A673 (cell line): ENCODE results near the gene TRRAP. TPM values are rescaled to one million over a fixed set of nuclear protein-coding genes. Genes with fewer than 3 reads are reported as not detected.

Experiments
- BruUV-seq: library from RNA; stranded (reverse); fragments of 400-500 nt; replicated peaks from 2 replicates; lab custom pipeline; 2021; lab: Mats Ljungman, UMichigan
- CTCF ChIA-PET: fragments of 300-600 bp; sonication (Branson Sonifier 250); formaldehyde crosslinking; loops from one replicate; lab custom pipeline; 2022; ENCODE audit warnings: antibody characterized with exemption; lab: Charles Lee
- POLR2A ChIA-PET: fragments of 300-600 bp; sonication (Branson Sonifier 250); formaldehyde crosslinking; loops from one replicate; lab custom pipeline; 2022; ENCODE audit warnings: antibody characterized with exemption; ENCODE audit not compliant: low non-redundant PET; lab: Charles Lee
- DNase-seq: peaks from one replicate; pipeline ENCODE4 v3.0.0-alpha.2; 2015; ENCODE audit warnings: low spot score
- H3K27ac ChIP-seq: fragments of 200-600 bp; sonication (generic); 2 replicates; pipeline ENCODE4 v1.5.1; 2016; ENCODE audit warnings: mixed run types, low read depth, mild to moderate bottlenecking, mixed read lengths, antibody characterized with exemption, low read length; ENCODE audit not compliant: poor library complexity, severe bottlenecking
- H3K27me3 ChIP-seq: fragments of 200-600 bp; sonication (generic); replicated peaks from 2 replicates; pipeline ENCODE4 v1.6.1; 2017; ENCODE audit warnings: mixed run types, low read depth, mild to moderate bottlenecking, mixed read lengths, antibody characterized with exemption, low read length; ENCODE audit not compliant: insufficient read depth, poor library complexity
- H3K36me3 ChIP-seq: fragments of 200-600 bp; sonication (generic); 2 replicates; pipeline ENCODE4 v1.6.1; 2016; ENCODE audit warnings: mixed run types, mild to moderate bottlenecking, mixed read lengths, antibody characterized with exemption, low read length; ENCODE audit not compliant: insufficient read depth, poor library complexity, severe bottlenecking
- H3K4me1 ChIP-seq: fragments of 200-600 bp; sonication (generic); 2 replicates; pipeline ENCODE4 v1.6.1; 2017; ENCODE audit warnings: mixed run types, mild to moderate bottlenecking, mixed read lengths, antibody characterized with exemption, low read length; ENCODE audit not compliant: insufficient read depth, poor library complexity, severe bottlenecking
- H3K4me3 ChIP-seq: fragments of 200-600 bp; sonication (generic); 2 replicates; pipeline ENCODE4 v1.5.1; 2016; ENCODE audit warnings: low read depth, mixed run types, mild to moderate bottlenecking, mixed read lengths, low read length; ENCODE audit not compliant: poor library complexity, severe bottlenecking
- H3K9me3 ChIP-seq: fragments of 200-600 bp; sonication (generic); 2 replicates; pipeline ENCODE4 v1.6.1; 2016; ENCODE audit warnings: mixed run types, low read depth, mild to moderate bottlenecking, mixed read lengths, antibody characterized with exemption, low read length; ENCODE audit not compliant: poor library complexity, severe bottlenecking
- EZH2 ChIP-seq: fragments of 200-600 bp; sonication (generic); IDR thresholded peaks from 2 replicates; pipeline ENCODE4 v1.6.1; 2017; ENCODE audit warnings: borderline replicate concordance, low read depth, mild to moderate bottlenecking, mixed read lengths, antibody characterized with exemption, low read length; ENCODE audit not compliant: poor library complexity, severe bottlenecking
- intact Hi-C: fragments of 100-400 bp; cut with micrococcal nuclease; formaldehyde crosslinking; loops from one replicate; pipeline ENCODE4 v1.10.0; 2022; ENCODE audit not compliant: unreplicated experiment
- total RNA-seq: library from RNA; stranded (reverse); gene quantifications from 2 replicates; pipeline ENCODE4 v1.2.3, GENCODE V29; 2021
- TF ChIP-seq, protein P1 (sequence below): fragments of 300-800, 200-600 bp; sonication (generic); conservative IDR thresholded peaks from 2 replicates; pipeline ENCODE4 v1.5.1; 2017; ENCODE audit warnings: low read depth, mild to moderate bottlenecking, antibody characterized with exemption, low read length, moderate library complexity, mixed read lengths

The TRRAP gene
- total RNA-seq, 1 experiment from 2014 or later = 50.2 TPM

DNA sequence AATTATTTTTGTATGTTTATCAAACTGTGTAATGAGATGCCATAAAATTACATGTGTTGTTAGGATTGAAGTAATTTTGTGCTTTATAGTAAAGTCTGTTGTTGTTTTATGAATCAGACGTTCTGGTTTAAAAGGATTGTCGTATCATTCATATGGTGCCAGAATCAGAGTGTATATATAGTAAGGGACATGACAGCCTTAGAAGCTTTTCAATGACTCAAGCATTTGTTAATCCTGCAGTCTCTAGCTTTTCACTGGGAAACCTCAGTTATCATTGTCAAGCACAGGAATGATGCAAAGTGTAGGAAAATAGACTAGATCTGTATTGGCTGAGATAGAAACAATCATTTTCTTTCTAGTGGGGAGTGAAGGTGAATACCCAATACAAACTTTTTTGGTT is 57.5 kb downstream of the TRRAP start:
- Histone ChIP-seq H3K27ac (no peak overlapping the region), H3K27me3 (no peaks in the 10 kb centered on the region), H3K4me1 (peaks cover 6% of the 10 kb centered on the region), H3K4me3 (no peak overlapping the region), H3K36me3 (peaks cover 83% of the 10 kb centered on the region), H3K9me3 (no peaks in the 10 kb centered on the region)
- no peak for TF ChIP-seq EZH2
- TF ChIP-seq, protein P1, sequence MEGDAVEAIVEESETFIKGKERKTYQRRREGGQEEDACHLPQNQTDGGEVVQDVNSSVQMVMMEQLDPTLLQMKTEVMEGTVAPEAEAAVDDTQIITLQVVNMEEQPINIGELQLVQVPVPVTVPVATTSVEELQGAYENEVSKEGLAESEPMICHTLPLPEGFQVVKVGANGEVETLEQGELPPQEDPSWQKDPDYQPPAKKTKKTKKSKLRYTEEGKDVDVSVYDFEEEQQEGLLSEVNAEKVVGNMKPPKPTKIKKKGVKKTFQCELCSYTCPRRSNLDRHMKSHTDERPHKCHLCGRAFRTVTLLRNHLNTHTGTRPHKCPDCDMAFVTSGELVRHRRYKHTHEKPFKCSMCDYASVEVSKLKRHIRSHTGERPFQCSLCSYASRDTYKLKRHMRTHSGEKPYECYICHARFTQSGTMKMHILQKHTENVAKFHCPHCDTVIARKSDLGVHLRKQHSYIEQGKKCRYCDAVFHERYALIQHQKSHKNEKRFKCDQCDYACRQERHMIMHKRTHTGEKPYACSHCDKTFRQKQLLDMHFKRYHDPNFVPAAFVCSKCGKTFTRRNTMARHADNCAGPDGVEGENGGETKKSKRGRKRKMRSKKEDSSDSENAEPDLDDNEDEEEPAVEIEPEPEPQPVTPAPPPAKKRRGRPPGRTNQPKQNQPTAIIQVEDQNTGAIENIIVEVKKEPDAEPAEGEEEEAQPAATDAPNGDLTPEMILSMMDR = no peak
- BruUV-seq = no TSS peak
- intact Hi-C loops = no loop called here
- ChIA-PET POLR2A (no interaction called here), CTCF (no interaction called here)
- peak; percentile 23 for DNase-seq

DNA sequence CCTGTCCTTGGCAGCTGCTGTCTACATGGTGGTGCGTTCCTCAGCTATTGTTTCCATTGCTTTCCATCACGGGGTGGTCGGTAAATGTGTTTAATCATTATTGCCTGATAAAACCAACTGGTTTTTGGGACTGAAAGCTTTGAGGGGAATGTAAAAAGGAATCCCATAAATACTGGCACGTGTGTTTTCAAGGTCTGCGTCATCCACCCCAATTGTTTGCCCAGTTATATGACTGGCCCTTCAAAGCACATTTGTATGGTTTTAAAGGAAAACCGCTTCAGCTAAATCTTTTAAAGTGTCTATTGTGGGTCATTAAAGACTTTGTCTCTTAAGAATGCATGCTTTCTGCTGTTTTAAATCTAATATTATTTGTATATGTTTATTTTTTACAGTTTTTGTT is 65.0 kb downstream of the TRRAP start:
- H3K27ac ChIP-seq = no peak overlapping the region
- TF ChIP-seq EZH2 = no peak
- TF ChIP-seq, protein P1 = no peak
- H3K4me3 ChIP-seq = no peak overlapping the region
- BruUV-seq = no TSS peak
- H3K9me3 ChIP-seq = no peaks in the 10 kb centered on the region
- ChIA-PET POLR2A (no interaction called here), CTCF (no interaction called here)
- H3K36me3 ChIP-seq = peaks cover 51% of the 10 kb centered on the region
- H3K4me1 ChIP-seq = no peaks in the 10 kb centered on the region
- intact Hi-C loops = no loop called here
- DNase-seq = no peak
- no peaks in the 10 kb centered on the region for H3K27me3 ChIP-seq

DNA sequence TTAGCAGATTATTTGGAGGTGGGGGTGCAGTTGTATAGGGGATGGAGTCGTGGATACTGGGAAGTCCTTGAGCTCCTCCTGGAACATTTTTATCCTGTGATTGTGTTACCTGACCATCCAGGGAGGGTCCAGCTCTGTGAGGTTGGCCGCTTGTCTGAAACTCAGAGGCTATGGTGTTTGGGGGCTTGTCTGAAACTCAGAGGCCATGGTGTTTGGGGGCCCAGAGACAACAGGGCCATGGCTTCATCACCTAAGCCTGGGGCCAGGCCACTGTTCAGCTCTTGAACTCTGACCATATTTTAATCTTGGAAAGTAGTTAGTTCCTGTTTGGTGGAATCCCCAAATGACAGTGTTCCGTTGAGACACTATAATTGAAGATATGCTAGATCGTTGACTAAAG is 66.1 kb downstream of the TRRAP start:
- H3K27ac ChIP-seq = no peak overlapping the region
- no TSS peak for BruUV-seq
- no peaks in the 10 kb centered on the region for H3K27me3 ChIP-seq
- no peaks in the 10 kb centered on the region for H3K9me3 ChIP-seq
- TF ChIP-seq, protein P1 = no peak
- TF ChIP-seq EZH2 = no peak
- DNase-seq = no peak
- intact Hi-C loops = no loop called here
- H3K36me3 ChIP-seq = peaks cover 51% of the 10 kb centered on the region
- H3K4me3 ChIP-seq = no peak overlapping the region
- POLR2A ChIA-PET = no interaction called here
- CTCF ChIA-PET = no interaction called here
- no peaks in the 10 kb centered on the region for H3K4me1 ChIP-seq
